GM10248 (cell line): ENCODE data around the gene CNTF.

Experiments used
- CTCF ChIA-PET: fragments of 300-600 bp; sonication (Branson Sonifier 250); formaldehyde crosslinking; extraction: SDS; loops from one replicate; lab custom pipeline; 2021; ENCODE audit warnings: antibody characterized with exemption; lab: Yijun Ruan, JAX
- POLR2A ChIA-PET: fragments of 350-650 bp; sonication (Branson Sonifier 250); formaldehyde crosslinking; extraction: SDS; loops from one replicate; lab custom pipeline; 2020; ENCODE audit warnings: antibody characterized with exemption; lab: Yijun Ruan, JAX
- DNase-seq: peaks from one replicate; pipeline ENCODE4 v3.0.0; 2012; ENCODE audit errors: extremely low spot score
- TF ChIP-seq, protein P1 (sequence below): IDR thresholded peaks from 2 replicates; pipeline ENCODE4 v1.5.1; 2012; ENCODE audit warnings: mild to moderate bottlenecking, low read depth; ENCODE audit errors: extremely low read depth, missing control alignments, control extremely low read depth

Gene CNTF

DNA sequence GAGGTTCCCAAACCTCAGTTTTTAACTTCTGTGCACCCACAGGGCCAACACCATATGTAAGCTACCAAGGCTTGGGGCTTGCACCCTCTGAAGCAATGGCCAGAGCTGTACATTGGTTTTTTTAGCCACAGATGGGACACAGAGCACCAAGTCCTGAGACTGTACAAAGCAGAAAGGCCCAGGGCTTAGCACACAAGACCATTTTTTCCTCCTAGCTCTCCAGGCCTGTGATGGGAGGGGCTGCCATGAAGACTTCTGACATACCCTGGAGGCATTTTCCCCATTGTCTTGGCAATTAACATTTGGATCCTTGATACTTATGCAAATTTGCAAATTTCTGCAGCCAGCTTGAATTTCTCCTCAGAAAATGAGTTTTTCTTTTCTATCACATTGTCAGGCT lies 23.4 kb downstream of the CNTF start:
- CTCF ChIA-PET: interaction anchor here (1.4 to 7.1 kb wide), 7 partner anchors 8 to 255 kb away, joined by 3 to 93 read pairs (median 6); no protein-coding TSS in a partner anchor
- DNase-seq: no peak
- TF ChIP-seq, protein P1, sequence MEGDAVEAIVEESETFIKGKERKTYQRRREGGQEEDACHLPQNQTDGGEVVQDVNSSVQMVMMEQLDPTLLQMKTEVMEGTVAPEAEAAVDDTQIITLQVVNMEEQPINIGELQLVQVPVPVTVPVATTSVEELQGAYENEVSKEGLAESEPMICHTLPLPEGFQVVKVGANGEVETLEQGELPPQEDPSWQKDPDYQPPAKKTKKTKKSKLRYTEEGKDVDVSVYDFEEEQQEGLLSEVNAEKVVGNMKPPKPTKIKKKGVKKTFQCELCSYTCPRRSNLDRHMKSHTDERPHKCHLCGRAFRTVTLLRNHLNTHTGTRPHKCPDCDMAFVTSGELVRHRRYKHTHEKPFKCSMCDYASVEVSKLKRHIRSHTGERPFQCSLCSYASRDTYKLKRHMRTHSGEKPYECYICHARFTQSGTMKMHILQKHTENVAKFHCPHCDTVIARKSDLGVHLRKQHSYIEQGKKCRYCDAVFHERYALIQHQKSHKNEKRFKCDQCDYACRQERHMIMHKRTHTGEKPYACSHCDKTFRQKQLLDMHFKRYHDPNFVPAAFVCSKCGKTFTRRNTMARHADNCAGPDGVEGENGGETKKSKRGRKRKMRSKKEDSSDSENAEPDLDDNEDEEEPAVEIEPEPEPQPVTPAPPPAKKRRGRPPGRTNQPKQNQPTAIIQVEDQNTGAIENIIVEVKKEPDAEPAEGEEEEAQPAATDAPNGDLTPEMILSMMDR: no peak
- POLR2A ChIA-PET: no interaction called here

DNA sequence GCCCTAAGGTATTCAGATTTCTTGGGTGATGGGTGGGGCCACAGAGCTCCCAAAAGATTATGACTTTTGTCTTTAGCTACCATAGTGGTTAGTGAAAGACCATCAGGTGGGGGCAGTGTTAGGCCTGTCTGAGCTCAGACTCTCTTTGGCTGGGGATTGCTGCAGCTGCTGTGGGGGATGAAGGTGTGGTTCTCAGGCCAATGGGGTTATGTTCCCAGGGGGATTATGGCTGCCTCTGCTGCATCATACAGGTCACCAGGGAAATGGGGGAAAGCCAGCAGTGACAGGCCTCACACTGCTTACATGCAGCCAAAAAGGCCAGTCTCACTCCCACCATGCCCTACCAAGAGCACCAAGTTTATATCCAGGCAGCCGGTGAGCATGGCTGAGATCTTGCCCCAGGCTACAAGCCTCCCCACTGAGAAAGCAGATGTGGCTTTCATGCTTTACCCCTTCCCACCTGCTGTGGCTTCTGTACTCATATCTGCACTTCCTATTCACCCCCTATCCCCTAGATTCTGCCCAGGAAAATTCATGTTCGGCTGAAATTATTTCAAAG lies 24.8 kb downstream of the CNTF start:
- ChIA-PET CTCF (interaction anchor here (0.8 to 7.1 kb wide), 18 partner anchors 7 to 511 kb away, joined by 3 to 93 read pairs (median 4); no protein-coding TSS in a partner anchor), POLR2A (no interaction called here)
- TF ChIP-seq, protein P1: peak; percentile 17
- no peak for DNase-seq

DNA sequence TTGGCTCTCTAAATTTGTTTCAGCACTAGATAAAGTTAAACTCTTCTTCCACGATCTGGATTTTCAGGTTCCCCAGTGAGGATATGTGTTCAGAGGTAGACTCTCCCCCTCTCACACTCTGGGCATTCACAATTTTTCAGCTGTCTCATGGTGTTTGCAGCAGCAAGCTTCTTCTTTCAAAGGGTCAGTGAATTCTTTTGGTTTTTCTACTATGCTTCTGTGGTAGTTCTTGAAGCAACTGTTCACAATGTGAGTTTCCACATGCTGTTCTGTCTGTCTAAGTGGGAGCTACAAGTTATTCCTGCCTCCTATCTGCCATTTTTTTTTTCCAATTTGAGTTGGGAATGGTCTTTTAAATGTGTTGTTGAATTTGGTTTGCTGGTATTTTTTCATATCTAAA lies 25.4 kb downstream of the CNTF start:
- POLR2A ChIA-PET: no interaction called here

DNA sequence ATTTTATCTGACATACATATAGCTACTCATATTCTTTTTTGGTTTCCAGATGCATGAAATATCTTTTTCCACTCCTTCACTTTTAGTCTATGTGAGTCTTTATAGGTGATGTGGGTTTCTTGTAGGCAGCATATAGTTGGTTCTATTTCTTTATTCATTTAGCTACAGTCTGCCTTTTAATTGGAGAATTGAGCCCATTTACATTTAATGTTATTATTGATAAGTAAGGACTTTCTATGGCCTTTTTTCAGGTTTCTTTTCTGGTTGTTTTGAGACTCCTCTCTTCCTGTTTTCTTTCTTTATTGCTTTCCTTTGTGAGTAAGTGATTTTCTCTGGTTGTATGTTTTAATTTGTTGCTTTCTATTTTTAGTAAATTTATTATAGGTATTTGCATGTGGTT lies 27.2 kb downstream of the CNTF start:
- DNase-seq: no peak
- ChIA-PET CTCF (interaction anchor here (1.2 to 2.6 kb wide), 5 partner anchors 11 to 509 kb away, joined by 3 to 13 read pairs (median 5); no protein-coding TSS in a partner anchor), POLR2A (no interaction called here)
- TF ChIP-seq, protein P1: no peak

More for the DNA sequence above, 25.4 kb downstream of the CNTF start:
- DNase-seq: no peak
- CTCF ChIA-PET: interaction anchor here (0.9 to 7.1 kb wide), 12 partner anchors 13 to 511 kb away, joined by 3 to 93 read pairs (median 4); no protein-coding TSS in a partner anchor
- TF ChIP-seq, protein P1: no peak

DNA sequence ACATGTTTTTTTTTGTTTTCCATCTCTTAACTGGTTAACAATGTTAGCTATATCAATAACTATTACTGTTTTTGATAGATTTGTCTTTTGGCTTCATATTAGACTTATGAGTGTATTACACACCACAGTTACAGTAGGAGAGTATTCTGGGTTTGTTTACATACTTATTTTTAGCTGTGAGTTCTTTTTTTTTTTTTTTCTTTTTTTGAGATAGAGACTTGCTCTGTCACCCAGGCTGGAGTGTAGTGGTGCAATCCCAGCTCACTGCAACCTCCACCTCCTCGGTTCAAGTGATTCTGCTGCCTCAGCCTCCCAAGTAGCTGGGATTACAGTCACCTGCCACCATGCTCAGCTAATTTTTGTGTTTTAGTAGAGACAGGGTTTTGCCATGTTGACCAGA lies 28.0 kb downstream of the CNTF start:
- DNase-seq: no peak
- POLR2A ChIA-PET: no interaction called here
- CTCF ChIA-PET: interaction anchor here (0.8 to 3.2 kb wide), 6 partner anchors 10 to 508 kb away, joined by 3 to 13 read pairs (median 8); no protein-coding TSS in a partner anchor
- TF ChIP-seq, protein P1: no peak

DNA sequence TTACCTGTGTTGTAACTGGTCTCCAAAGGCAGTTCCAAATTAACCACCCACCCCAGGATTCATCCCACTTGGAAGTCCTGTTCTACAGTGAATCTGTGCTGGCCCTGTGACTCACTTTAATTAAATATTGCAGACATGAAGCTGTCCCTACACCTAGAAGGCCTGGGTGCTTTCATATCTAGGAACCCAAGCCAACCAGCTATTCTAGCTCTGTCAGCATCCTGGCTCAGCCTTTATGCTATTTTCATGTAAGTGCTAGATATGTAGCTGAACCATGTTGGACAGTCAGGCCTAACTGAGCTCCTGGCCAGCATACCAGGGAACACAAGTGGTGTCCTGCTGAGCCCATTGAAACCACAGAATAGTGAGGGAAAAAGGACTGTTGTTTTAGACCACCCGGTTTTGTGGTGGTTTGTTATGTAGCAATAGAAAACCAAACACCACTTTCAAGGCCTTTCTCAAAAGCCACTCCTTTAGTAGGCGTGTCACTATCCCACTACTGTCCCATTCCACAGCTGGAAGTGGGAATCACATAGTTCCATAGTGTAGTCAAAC lies 30.3 kb downstream of the CNTF start:
- POLR2A ChIA-PET: no interaction called here
- TF ChIP-seq, protein P1: no peak
- no peak for DNase-seq
- CTCF ChIA-PET: interaction anchor here (0.6 to 10.2 kb wide), 25 partner anchors 11 to 1085 kb away, joined by 3 to 97 read pairs (median 4); partner anchors contain the start of gene GLYAT
